Measurements from ENCODE around the gene PRSS33. TPM values are rescaled to one million over a fixed set of nuclear protein-coding genes. Genes with fewer than 3 reads are reported as not detected.

Gene PRSS33
- total and polyA plus RNA-seq, 9 of the 15 experiments (the other 6 are each of a cell fraction or from before 2014, with no cell fraction given): not detected

DNA sequence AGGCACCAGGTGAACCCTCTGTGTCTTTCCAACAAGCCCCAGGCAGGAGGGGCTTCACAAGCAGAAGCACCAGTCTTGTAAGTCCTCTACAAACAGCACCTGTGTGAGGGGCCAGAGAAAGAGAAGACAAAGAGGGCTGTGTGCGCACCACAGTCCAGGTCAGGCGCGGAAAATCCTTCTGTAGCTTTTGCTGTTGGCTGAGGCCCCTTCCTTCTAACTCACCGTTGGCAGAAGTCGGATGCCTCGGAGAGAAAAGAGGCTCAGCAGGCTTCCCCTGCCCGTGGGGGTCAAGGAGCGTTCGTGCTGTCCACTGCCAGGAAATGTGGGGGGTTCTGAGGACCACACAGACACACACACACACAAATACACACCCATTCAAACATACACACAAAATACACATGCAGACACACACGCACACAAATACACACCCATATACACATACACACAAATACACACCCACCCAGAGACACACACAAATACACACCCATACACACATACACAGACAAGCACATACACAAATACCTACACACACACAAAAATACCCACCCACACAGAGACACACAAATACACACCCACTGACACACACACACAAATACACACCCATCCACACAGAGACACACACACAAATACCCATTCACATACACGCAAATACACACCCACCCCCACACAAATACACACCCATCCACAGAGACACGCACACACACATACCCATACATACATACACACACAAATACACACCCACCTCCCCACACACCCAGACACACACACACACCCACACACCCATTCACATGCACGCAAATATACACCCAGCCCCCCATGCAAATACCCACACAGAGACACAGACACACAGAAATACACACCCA lies 49.5 kb upstream of the PRSS33 start:
- Histone ChIP-seq H3K9ac (ENCODE audit: insufficient read depth in 1 of 2, low read depth in 2 of 2, low read length in 2 of 2) (no peak overlapping the region), H3K27ac (ENCODE audit: extremely low read depth, low read depth, low read length) (no peak overlapping the region), H3K4me2 (ENCODE audit: insufficient read depth, low read length) (no peak overlapping the region), H3K27me3 (ENCODE audit: control insufficient read depth in 2 of 2, insufficient read depth in 2 of 2, low read length in 2 of 2) (peaks cover 13 to 35% of the 10 kb centered on the region in 2 experiments), H3K4me1 (replicated peaks in 1 of 2; ENCODE audit: control insufficient read depth in 2 of 2, insufficient read depth in 2 of 2, low read length in 2 of 2) (peaks cover 0 to 31% of the 10 kb centered on the region in 2 experiments; a peak in 3 of 5 replicates), H4K20me1 (replicated peaks; ENCODE audit: control insufficient read depth, insufficient read depth, low read length) (no peaks in the 10 kb centered on the region; the same call in 1 of the 2 replicates), H3K36me3 (ENCODE audit: control insufficient read depth, insufficient read depth, low read length) (no peaks in the 10 kb centered on the region), H3K4me3 (no peak overlapping the region), H3K9me3 (replicated peaks; ENCODE audit: control insufficient read depth, insufficient read depth, low read depth, low read length) (no peaks in the 10 kb centered on the region), H3K9me1 (ENCODE audit: control insufficient read depth, insufficient read depth, low read length) (no peaks in the 10 kb centered on the region), H2AFZ (ENCODE audit: low read depth, low read length) (no peak overlapping the region), H3K79me2 (ENCODE audit: control insufficient read depth, insufficient read depth, low read length) (no peaks in the 10 kb centered on the region)
- FAIRE-seq (no peak), DNase-seq (ENCODE audit: extremely low read depth in 1 of 4, low spot score in 3 of 4) (no peak), ATAC-seq (no peak)
- peak; percentile 47 for TF ChIP-seq PHF20 (IDR thresholded peaks at IDR 0.05; ENCODE audit: partially characterized antibody)
- no peak for TF ChIP-seq CBFA2T3 (IDR thresholded peaks at IDR 0.05)
- TF ChIP-seq EGR1 (conservative IDR thresholded peaks at IDR 0.05): peak; percentile 57
- ChIA-PET POLR2A (no interaction called here), CTCF (ENCODE audit: low intra/inter-chr PET ratio) (interaction anchor here (0.6 to 3.1 kb wide), 2 partner anchors 83 to 223 kb away, joined by 3 to 23 read pairs; no protein-coding TSS in a partner anchor)
- BruUV-seq (replicated peaks): no TSS peak
- WGBS (ENCODE audit: insufficient coverage, low coverage, missing lambda C conversion rate): 28% methylated on average over 13 of the region's 13 CpGs
- in situ Hi-C loops (cut with MboI) (loop anchor here (5.0 kb wide), 2 partner anchors 35 to 90 kb away; no protein-coding TSS in a partner anchor), intact Hi-C loops (cut with micrococcal nuclease) (loop anchor here (5.0 kb wide), 1 partner anchor 80 kb away; no protein-coding TSS in a partner anchor)

All from K562 (cell line).